Inferior parietal cortex (tissue), 1 donor: ENCODE results near the gene AAMDC.
"Not testable (repeated sequence)": the region's sequence is repeated elsewhere in the genome, so short reads cannot be mapped to it uniquely, and the experiment has no call there.

Experiments used
- DNase-seq: peaks from one replicate; pipeline ENCODE4 v3.0.0-alpha.2; 2016; ENCODE audit errors: extremely low spot score

AAMDC gene

DNA sequence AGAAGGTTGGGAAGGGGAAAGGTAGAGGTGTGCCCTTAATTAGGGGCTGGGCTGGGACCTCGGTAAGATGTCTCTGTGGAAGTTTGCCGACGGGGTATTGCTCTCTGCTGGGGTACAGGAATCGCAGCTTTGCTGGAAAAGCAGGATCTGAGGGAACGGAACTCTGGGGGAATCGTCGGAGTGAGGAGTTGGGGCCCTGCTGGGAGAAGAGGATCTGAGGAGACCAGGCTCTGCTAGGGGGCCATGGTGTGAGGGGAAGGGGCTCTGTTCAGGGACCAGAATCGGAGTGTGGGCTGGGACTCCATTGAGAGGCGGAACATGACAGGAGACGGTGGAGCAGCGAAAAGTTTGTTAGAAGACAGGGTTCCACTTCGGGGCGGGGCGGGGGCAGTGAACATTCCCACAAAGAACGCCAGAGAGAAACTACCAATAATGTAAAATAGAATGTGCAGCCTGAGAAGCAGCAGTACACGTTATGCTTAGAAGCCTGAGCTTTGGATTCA lies 456 bp downstream of the AAMDC start:
- no peak for DNase-seq

GRCh38 chr11:77822126-77822525 lies 1.2 kb downstream of the AAMDC start:
- not testable (repeated sequence) for DNase-seq

- DNase-seq, result no peak
Measured at GRCh38 chr11:77823775-77824174, 2.8 kb downstream of the AAMDC start.

GRCh38 chr11:77828926-77829325 lies 8.0 kb downstream of the AAMDC start:
- DNase-seq, result no peak

- DNase-seq, result no peak
Measured at GRCh38 chr11:77833302-77833701, 12.4 kb downstream of the AAMDC start.

DNA sequence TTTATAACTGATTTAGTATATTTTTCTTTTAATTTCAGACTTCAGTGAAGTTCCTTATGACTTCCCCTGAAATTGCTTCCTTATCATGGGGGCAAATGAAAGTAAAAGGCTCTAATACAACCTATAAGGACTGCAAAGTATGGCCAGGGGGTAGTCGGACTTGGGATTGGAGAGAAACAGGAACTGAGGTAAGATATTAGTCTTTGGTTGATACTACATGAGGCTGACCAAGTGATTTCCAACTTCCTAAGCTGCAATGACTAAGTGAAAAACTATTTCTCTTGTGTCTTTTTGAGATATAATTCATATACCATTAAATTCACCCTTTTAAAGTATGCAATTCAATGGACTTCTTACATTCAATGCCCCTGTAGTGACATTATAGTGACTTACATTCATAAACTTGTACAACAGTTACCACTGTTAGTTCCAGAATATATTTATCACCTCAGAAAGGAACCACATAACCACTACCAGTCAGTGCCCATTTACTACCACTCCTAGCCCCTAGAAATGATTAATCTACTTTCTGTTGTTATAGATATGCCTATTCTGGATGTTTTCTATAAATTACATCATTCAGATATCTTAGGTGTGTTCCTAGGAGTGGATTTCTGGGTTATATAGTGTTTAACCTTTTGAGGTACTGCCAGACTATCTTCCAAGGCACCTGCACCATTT lies 21.6 kb downstream of the AAMDC start:
- DNase-seq, result no peak

DNA sequence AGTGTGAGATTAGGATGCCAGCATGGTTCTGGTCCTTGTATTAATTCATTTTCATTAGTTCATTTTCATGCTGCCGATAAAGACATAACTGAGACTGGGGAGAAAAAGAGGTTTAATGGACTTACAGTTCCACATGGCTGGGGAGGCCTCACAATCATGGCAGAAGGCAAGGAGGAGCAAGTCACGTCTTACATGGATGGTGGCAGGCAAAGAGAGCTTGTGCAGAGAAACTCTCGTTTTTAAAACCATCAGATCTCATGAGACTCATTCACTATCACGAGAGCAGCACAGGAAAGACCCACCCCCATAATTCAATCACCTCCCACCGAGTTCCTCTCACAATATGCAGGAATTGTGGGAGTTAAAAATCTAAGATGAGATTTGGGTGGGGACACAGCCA lies 22.8 kb downstream of the AAMDC start:
- not testable (repeated sequence) for DNase-seq

DNA sequence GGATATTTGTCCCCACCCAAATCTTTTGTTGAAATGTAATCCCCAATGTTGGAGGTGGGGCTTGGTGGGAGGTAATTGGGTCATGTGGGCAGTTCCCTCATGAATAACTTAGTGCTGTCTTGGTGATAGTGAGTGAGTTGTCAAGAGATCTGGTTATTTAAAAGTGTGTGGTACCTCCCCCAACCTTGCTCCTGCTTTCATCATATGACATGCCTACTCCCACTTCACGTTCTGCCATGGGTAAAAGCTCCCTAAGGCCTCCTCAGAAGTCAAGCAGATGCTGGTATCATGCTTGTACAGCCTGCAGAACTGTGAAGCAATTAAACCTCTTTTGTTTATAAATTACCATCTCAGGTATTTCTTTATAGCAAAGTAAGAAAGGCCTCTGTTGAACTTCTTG lies 30.6 kb downstream of the AAMDC start:
- no peak for DNase-seq

- no peak for DNase-seq
Measured at GRCh38 chr11:77854838-77855237, 33.9 kb downstream of the AAMDC start.

DNA sequence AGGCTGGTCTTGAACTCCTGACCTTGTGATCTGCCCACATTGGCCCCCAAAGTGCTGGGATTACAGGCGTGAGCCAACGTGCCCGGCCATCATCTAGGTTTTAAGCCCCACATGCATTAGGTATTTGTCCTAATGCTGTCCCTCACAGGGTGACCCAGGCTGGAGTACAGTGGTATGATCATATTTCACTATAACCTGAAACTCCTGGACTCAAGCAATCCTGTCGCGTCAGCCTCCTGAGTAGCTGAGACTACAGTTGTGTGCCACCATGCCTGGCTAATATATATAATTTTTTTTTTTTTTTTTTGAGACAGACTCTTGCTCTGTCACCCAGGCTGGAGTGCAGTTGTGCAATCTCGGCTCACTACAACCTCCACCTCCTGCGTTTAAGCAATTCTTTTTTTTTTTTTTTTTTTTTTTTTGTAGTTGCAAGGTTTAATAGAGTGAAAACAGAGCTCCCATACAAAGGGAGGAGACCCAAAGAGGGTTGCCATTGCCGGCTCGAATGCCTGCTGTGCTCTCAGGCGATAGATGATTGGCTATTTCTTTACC lies 37.0 kb downstream of the AAMDC start:
- not testable (repeated sequence) for DNase-seq

- DNase-seq, result not testable (repeated sequence)
Measured at GRCh38 chr11:77861444-77861843, 40.5 kb downstream of the AAMDC start.

- DNase-seq, result no peak
Measured at GRCh38 chr11:77865805-77866204, 44.9 kb downstream of the AAMDC start.

- DNase-seq, result no peak
Measured at GRCh38 chr11:77866336-77866735, 45.4 kb downstream of the AAMDC start.

DNA sequence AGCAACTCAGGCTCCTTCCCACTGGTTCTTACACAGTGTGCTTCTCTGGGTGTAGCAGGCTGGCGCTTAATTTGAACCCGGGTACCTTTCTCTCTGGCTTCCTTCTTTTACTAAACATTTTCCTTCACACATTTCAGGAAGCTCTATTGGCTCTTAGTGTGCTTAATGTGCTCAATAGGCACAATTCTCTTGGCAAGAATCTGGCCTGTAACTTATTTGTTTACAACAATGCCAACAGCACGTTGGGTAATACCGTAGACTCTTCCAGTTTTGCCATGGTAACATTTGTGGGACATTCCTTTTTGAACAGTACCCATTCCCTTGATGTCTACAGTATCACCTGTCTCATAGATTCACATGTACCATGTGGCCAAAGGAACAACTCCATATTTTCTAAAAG lies 47.8 kb downstream of the AAMDC start:
- no peak for DNase-seq

DNA sequence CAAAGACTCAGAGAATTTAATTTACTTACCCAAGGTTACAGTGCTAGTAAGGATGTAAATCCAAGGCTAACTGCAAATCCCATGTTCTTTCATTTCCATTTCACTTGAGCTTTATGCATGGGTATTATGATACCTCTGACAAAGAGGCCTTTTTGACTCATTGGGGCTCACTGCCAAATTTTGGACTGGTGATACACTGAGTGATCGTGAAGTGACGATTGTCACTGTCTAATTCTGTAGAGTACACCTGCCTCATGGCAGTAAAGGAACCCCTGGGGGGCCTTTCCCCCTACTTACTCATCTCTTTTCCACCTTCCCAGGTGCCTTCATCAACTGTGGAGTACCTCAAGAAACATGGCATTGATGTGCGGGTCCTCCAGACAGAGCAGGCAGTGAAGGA lies 50.9 kb downstream of the AAMDC start:
- DNase-seq, result no peak

DNA sequence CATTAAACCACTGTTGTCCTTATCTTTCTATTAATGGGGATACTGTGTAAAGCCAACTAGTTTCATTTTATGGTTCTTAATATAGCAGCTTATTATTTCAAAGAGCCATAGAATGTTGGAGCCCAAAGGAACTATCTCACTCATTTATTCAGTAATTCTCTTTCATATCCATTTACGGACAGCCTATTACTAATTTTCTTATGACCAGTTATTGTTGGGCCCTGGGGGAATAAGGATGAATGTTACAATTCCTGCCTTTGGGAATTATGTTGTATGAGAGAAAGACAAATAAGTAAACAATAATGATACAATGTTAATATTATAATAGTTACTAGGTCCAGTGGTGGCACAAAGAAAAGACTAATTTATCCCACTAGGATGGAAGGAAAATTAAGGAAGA lies 52.4 kb downstream of the AAMDC start:
- DNase-seq, result no peak

DNA sequence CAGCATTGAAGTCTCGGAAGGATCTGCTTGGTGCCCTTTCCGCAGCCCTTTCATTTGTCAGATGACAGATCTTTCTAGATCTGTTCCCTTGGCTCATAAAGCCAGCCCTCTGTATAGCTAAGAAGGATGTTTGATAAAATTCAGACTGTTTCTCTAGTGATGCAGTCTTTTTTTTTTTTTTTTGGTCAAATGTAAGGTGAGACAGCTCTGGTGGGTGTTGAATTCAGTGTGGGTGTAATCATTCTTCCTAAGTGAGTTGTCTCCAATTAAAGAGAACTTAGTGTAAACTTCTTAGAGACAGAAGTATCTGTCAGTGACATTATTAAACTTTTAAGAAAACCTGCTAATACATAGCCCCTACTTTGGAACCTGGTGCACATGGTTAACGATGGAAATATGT lies 53.3 kb downstream of the AAMDC start:
- DNase-seq, result no peak

DNA sequence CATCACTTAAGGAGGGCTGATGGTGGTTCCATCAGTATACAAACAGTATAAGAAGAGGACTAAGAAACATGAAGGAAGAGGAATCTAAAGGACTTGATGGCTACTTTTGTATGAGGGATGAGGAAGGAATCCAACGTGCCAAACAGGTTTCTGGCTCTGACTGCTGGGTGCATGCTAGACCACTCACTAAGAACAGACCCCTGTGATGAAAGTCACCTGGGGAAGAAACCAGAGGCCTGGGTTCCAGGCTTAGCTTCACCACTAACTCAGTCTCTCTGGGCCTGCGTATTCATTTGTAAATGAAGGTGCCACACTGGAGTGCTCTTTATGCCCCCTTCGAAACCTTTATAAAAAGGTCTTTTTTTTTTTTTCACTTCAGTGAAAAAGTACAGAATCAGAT lies 55.1 kb downstream of the AAMDC start:
- no peak for DNase-seq

DNA sequence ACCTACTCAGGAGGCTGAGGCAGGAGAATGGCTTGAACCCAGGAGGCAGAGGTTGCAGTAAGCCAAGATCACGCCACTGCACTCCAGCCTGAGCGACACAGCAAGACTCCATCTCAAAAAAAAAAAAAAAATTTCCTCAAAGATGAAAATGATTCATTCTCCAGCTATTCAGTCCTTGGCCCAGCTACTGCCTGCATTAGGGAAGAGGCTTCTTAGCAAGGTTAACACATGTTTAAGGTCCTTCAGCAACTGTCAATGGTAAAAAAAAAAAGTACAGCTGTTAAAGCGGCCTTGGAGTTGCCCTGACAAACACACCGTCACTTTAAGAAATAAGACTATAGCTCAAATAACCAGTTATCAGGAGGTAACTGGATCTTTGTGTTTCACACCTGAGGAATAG lies 57.3 kb downstream of the AAMDC start:
- not testable (repeated sequence) for DNase-seq

- no peak for DNase-seq
Measured at GRCh38 chr11:77879218-77879617, 58.3 kb downstream of the AAMDC start.

GRCh38 chr11:77882396-77882795 lies 61.5 kb downstream of the AAMDC start:
- DNase-seq, result no peak

DNA sequence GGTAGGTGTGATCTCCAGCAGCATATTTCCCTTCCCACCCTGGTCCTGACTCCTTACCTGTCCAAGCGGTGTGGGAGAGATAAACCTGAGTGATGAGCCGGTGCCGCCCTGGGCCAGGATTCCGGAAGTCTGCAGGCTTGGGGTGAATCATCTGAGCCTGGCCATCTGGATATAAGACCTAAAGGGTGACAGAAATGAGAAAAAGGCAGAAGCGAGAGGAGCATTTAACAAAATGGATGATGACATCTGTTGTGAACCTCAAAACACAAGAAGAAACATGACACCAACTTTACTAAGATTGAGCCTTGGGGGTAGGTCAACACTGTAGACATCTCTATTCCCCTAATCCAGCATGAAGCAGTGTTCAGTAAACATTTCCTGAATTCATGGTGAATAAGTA lies 62.8 kb downstream of the AAMDC start:
- DNase-seq, result no peak

DNA sequence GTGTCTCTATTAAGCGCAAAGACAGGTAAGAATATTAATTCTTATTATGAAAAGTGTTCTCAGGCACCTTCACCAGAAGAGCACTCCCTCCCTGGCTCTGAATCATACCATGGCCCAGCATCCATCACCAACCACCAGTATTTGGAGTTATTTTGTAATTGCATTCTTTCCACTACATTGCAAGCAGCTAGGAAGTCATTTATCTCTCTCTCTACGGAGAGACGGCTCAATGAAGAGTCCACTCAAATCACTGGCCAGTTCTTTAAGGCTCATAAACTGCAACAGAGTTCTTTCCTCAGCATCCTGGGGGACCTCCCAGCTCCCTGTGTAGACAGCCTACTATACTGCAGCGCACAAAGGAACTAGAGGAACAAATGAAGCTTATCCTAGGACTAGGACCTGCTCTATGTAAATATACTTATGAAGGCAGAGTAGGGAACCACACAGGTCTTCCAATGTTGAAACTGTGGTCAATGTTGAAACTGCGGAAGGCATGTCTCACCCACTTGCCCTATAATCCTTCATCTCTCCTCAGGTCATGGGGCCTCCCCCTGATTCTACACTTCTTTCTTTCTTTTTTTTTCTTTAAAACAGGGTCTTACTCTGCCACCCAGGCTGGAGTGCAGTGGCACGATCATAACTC lies 63.4 kb downstream of the AAMDC start:
- DNase-seq, result no peak
